AG04450 (cell line): ENCODE results near the gene FNDC3B. TPM values are rescaled to one million over a fixed set of nuclear protein-coding genes. Genes with fewer than 3 reads are reported as not detected.

Source experiments
- CTCF ChIA-PET: fragments of 300-600, 350-600 bp; formaldehyde crosslinking; extraction: SDS; loops from one replicate; lab custom pipeline; 2022; ENCODE audit warnings: antibody characterized with exemption, inconsistent platforms; lab: Charles Lee
- POLR2A ChIA-PET: fragments of 350-600 bp; formaldehyde crosslinking; extraction: SDS; loops from one replicate; lab custom pipeline; 2021; ENCODE audit warnings: antibody characterized with exemption, inconsistent platforms; lab: Yijun Ruan, JAX
- DNase-seq: peaks from one replicate; pipeline ENCODE4 v3.0.0-alpha.2; 2011; ENCODE audit warnings: low read depth, low spot score
- H3K27ac ChIP-seq: one replicate; pipeline ENCODE4 v1.5.1; 2012; ENCODE audit warnings: low read depth, low read length, control low read depth
- H3K27me3 ChIP-seq: one replicate; pipeline ENCODE4 v1.6.0; 2012; ENCODE audit warnings: low read length; ENCODE audit not compliant: control insufficient read depth, insufficient read depth
- H3K4me3 ChIP-seq: 2 replicates; pipeline ENCODE4 v1.5.1; 2011; ENCODE audit warnings: mild to moderate bottlenecking, low read depth, low read length, control low read depth
- H3K9me3 ChIP-seq: 2 replicates; pipeline ENCODE4 v1.5.1; 2012; ENCODE audit warnings: low read length; ENCODE audit not compliant: control insufficient read depth, insufficient read depth
- CTCF ChIP-seq: IDR thresholded peaks from 2 replicates; pipeline ENCODE4 v1.5.1; 2011; ENCODE audit warnings: low read depth, low read length, control low read depth, inconsistent platforms
- polyA plus RNA-seq: library from polyadenylated mRNA; depleted of rRNA; stranded (reverse); fragments of >200 nt; gene quantifications from 2 replicates; pipeline ENCODE4 v1.2.3, GENCODE V29; 2011

FNDC3B gene
- polyA plus RNA-seq, 1 experiment, result 39.5 TPM

GRCh38 chr3:172216911-172217310, 177.5 kb downstream of the FNDC3B start:
- Histone ChIP-seq H3K27ac (no peak overlapping the region), H3K4me3 (no peak overlapping the region), H3K9me3 (no peaks in the 10 kb centered on the region), H3K27me3 (no peaks in the 10 kb centered on the region)
- DNase-seq, result no peak
- ChIA-PET POLR2A (interaction anchor here (0.6 kb wide), 1 partner anchor 48 kb away, joined by 6 read pairs; no protein-coding TSS in a partner anchor), CTCF (interaction anchor here (1.2 to 1.6 kb wide), 2 partner anchors 47 to 115 kb away, joined by 3 to 8 read pairs; no protein-coding TSS in a partner anchor)
- TF ChIP-seq CTCF, result no peak

- Histone ChIP-seq H3K27ac (no peak overlapping the region), H3K9me3 (no peaks in the 10 kb centered on the region), H3K27me3 (no peaks in the 10 kb centered on the region), H3K4me3 (no peak overlapping the region)
- no peak for DNase-seq
- CTCF ChIA-PET, result interaction anchor here (0.6 to 1.6 kb wide), 5 partner anchors 14 to 540 kb away, joined by 3 to 8 read pairs (median 3); no protein-coding TSS in a partner anchor
- POLR2A ChIA-PET, result no interaction called here
- no peak for TF ChIP-seq CTCF
Observed at GRCh38 chr3:172217877-172218276, 178.5 kb downstream of the FNDC3B start.

GRCh38 chr3:172218350-172219323, 179.3 kb downstream of the FNDC3B start:
- Histone ChIP-seq H3K27ac (no peak overlapping the region), H3K27me3 (no peaks in the 10 kb centered on the region), H3K9me3 (no peaks in the 10 kb centered on the region), H3K4me3 (no peak overlapping the region)
- CTCF ChIA-PET, result interaction anchor here (0.7 to 1.6 kb wide), 4 partner anchors 17 to 541 kb away, joined by 3 to 8 read pairs (median 4); no protein-coding TSS in a partner anchor
- TF ChIP-seq CTCF, result no peak
- no peak for DNase-seq
- POLR2A ChIA-PET, result interaction anchor here (0.6 kb wide), 1 partner anchor 405 kb away, joined by 3 read pairs; no protein-coding TSS in a partner anchor

GRCh38 chr3:172219750-172220149, 180.4 kb downstream of the FNDC3B start:
- Histone ChIP-seq H3K27me3 (no peaks in the 10 kb centered on the region), H3K9me3 (no peaks in the 10 kb centered on the region), H3K4me3 (no peak overlapping the region), H3K27ac (no peak overlapping the region)
- no peak for DNase-seq
- ChIA-PET POLR2A (no interaction called here), CTCF (interaction anchor here (1.8 kb wide), 1 partner anchor 113 kb away, joined by 5 read pairs; no protein-coding TSS in a partner anchor)
- no peak for TF ChIP-seq CTCF

GRCh38 chr3:172221547-172221946, 182.2 kb downstream of the FNDC3B start:
- ChIA-PET POLR2A (no interaction called here), CTCF (no interaction called here)
- no peaks in the 10 kb centered on the region for H3K9me3 ChIP-seq
- H3K27me3 ChIP-seq, result no peaks in the 10 kb centered on the region
- no peak overlapping the region for H3K27ac ChIP-seq
- H3K4me3 ChIP-seq, result no peak overlapping the region
- DNase-seq, result peak; percentile 23
- TF ChIP-seq CTCF, result no peak
